Measurements from ENCODE around the gene ZHX3. TPM values are rescaled to one million over a fixed set of nuclear protein-coding genes. Genes with fewer than 3 reads are reported as not detected.

ZHX3 gene
- total RNA-seq, 2 donors from 2014 or later, result 10.9 to 11.9 TPM

DNA sequence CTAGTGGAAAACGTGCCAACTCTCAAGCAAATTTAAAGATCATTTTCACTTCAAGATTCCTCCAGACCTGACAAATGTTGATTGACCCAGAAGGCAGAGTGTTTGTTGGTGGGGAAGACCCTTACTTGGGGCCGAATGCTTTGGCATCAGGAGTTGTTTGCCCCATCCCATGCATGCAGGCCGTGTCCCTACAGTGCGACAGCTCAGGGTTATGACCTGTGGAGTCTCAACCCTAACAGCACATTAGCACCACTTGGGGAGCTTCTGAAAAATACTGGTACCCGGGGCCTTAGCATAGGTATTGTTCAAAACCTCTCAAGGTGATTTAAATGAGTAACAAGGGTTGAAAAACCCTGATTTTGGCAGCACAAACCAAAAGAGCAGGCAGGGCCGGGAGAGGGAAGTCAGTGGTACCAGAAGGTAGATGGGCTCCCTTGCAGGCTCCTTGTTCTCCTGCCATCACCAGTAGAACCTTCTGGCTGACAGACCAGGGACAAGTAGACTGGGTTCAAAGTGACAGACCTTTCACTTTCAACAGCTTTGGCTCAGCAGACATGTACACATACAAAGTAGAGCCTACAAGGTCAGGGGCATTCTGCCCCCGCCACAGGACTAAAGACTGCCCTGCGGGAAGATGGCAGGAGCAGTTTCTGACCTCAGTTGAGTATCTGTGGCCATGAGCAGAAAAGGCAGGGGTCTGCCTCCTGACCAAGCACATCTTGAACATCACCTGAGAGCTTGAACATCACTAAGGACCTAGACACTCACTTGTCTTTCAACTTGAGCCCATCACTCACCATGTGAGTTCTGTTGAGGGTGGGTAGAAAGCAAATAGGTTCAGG, 140.6 kb downstream of the ZHX3 start:
- Histone ChIP-seq H3K9me3 (no peaks in the 10 kb centered on the region), H3K36me3 (replicated peaks in 1 of 2; ENCODE audit: insufficient read depth in 1 of 2, low read depth in 2 of 2) (peaks cover 0 to 2% of the 10 kb centered on the region in 2 donors), H3K27me3 (no peaks in the 10 kb centered on the region), H3K4me1 (peaks cover 7% of the 10 kb centered on the region), H3K4me3 (no peak overlapping the region), H3K27ac (no peak overlapping the region)
- TF ChIP-seq, protein P1, sequence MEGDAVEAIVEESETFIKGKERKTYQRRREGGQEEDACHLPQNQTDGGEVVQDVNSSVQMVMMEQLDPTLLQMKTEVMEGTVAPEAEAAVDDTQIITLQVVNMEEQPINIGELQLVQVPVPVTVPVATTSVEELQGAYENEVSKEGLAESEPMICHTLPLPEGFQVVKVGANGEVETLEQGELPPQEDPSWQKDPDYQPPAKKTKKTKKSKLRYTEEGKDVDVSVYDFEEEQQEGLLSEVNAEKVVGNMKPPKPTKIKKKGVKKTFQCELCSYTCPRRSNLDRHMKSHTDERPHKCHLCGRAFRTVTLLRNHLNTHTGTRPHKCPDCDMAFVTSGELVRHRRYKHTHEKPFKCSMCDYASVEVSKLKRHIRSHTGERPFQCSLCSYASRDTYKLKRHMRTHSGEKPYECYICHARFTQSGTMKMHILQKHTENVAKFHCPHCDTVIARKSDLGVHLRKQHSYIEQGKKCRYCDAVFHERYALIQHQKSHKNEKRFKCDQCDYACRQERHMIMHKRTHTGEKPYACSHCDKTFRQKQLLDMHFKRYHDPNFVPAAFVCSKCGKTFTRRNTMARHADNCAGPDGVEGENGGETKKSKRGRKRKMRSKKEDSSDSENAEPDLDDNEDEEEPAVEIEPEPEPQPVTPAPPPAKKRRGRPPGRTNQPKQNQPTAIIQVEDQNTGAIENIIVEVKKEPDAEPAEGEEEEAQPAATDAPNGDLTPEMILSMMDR (IDR thresholded peaks at IDR 0.05), result no peak
- TF ChIP-seq POLR2A (IDR thresholded peaks at IDR 0.05), result no peak
- WGBS, 2 donors, result 79 to 85% methylated on average over 7 to 8 of the region's 8 CpGs
- DNase-seq (no peak), ATAC-seq (no peak)
- intact Hi-C loops (cut with DNase I), result loop anchor here (2.0 kb wide), 1 partner anchor 158 kb away; no protein-coding TSS in a partner anchor

DNA sequence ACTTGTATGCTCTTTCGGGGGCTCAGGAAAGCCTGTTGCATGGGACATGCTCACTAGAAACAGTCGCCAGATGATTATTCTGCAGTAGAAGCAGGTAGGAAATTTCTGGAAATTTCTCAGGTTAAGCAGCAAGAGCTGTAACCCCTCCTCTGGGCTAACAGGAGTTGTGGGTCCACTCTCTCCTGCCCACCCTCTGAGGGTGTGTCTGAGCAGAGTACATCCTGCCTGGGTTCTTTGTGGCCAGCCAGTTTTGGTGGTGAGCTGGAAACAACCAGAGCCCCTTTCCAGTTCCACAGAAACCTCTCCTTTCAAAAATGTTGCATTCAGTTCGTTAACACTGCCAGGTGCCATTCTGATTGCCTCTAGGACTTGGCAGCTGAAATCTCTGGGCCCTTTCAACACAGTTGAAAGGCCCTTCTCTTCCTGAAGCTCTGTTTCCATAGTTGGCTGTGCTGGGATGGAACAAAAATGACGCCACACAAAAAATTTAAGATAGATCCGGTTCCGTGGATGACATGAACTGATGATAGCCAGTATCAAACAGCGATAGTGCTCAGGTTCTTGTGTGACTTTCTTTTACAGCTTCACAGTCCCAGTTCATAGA, 141.7 kb downstream of the ZHX3 start:
- WGBS, 2 donors, result 73 to 79% methylated on average over 7 of the region's 7 CpGs
- peaks cover 7% of the 10 kb centered on the region for H3K4me1 ChIP-seq
- peaks cover 0 to 2% of the 10 kb centered on the region in 2 donors for H3K36me3 ChIP-seq (replicated peaks in 1 of 2; ENCODE audit: insufficient read depth in 1 of 2, low read depth in 2 of 2)
- TF ChIP-seq, protein P1 (IDR thresholded peaks at IDR 0.05), result no peak
- no peak for TF ChIP-seq POLR2A (IDR thresholded peaks at IDR 0.05)
- DNase-seq (no peak), ATAC-seq (no peak)
- H3K27ac ChIP-seq, result no peak overlapping the region
- H3K27me3 ChIP-seq, result no peaks in the 10 kb centered on the region
- no peaks in the 10 kb centered on the region for H3K9me3 ChIP-seq
- H3K4me3 ChIP-seq, result no peak overlapping the region
- intact Hi-C loops (cut with DNase I), result loop anchor here (2.0 kb wide), 1 partner anchor 159 kb away; no protein-coding TSS in a partner anchor

DNA sequence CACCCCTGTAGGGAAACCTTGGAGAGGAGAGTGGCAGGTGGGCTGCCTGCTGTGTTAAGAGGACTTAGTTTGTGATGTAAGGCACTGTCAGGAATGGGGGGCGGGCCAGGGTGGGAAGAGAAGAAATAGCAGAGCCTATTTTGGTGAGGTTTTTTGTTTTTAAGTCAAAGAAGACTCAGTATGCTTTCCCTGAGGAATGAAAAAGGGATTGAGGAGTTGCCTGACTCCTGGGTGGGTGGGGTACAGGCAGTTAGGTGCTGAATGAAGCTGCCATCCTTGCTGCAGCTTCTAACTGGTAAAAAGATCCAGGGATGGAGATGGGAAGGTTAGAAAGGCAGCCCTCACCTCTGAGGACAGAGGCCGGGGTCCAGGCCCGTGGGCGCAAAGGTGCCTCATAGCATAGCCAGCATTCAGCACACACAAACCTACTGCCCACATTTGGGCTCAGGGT, 142.3 kb downstream of the ZHX3 start:
- 89 to 92% methylated on average over 4 of the region's 4 CpGs for WGBS, 2 donors
- ATAC-seq, result no peak
- no peak overlapping the region for H3K27ac ChIP-seq
- TF ChIP-seq, protein P1 (IDR thresholded peaks at IDR 0.05), result no peak
- no peak for TF ChIP-seq POLR2A (IDR thresholded peaks at IDR 0.05)
- H3K4me3 ChIP-seq, result no peak overlapping the region
- peaks cover 7% of the 10 kb centered on the region for H3K4me1 ChIP-seq
- H3K9me3 ChIP-seq, result no peaks in the 10 kb centered on the region
- intact Hi-C loops (cut with DNase I), result no loop called here
- H3K36me3 ChIP-seq (replicated peaks in 1 of 2; ENCODE audit: insufficient read depth in 1 of 2, low read depth in 2 of 2), result peaks cover 0 to 2% of the 10 kb centered on the region in 2 donors
- no peak for DNase-seq
- H3K27me3 ChIP-seq, result no peaks in the 10 kb centered on the region

DNA sequence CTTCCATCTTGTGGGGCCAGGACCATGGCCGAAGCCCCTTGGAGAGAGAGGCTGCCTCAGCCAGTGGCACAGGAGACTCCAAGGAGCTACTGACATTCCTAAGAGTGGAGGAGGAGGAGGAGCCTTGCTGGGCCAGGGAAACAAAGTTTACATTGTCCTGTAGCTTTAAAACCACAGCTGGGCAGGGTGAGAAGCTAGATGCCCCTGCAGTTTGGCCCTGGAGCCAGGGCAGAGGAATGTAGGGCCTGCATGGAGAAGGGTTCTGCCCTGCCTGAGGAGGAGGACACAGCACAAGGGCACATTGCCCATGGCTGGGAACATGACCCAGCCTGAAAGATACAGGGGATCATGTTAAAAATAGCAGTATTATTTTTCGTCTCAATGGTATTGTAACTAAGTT, 142.7 kb downstream of the ZHX3 start:
- Histone ChIP-seq H3K36me3 (replicated peaks in 1 of 2; ENCODE audit: insufficient read depth in 1 of 2, low read depth in 2 of 2) (peaks cover 0 to 2% of the 10 kb centered on the region in 2 donors), H3K27ac (no peak overlapping the region), H3K9me3 (no peaks in the 10 kb centered on the region), H3K4me1 (peaks cover 7% of the 10 kb centered on the region), H3K4me3 (no peak overlapping the region), H3K27me3 (no peaks in the 10 kb centered on the region)
- TF ChIP-seq POLR2A (IDR thresholded peaks at IDR 0.05), result no peak
- TF ChIP-seq, protein P1 (IDR thresholded peaks at IDR 0.05), result no peak
- intact Hi-C loops (cut with DNase I), result no loop called here
- ATAC-seq, result no peak
- WGBS, 2 donors, result 79% methylated on average over 2 of the region's 2 CpGs
- DNase-seq, result no peak
